ENCODE data around the gene KLHL36. TPM values are rescaled to one million over a fixed set of nuclear protein-coding genes. Genes with fewer than 3 reads are reported as not detected.

Gene KLHL36
- total RNA-seq, 2 experiments from 2014 or later, result 58.9 to 66.1 TPM

GRCh38 chr16:84606081-84606875, 42.0 kb upstream of the KLHL36 start:
- Histone ChIP-seq H3K9me2 (ENCODE audit: insufficient read depth, low read length) (no peaks in the 10 kb centered on the region), H3K4me3 (ENCODE audit: low read depth, low read length, poor library complexity, severe bottlenecking) (no peak overlapping the region), H2AFZ (ENCODE audit: low read length) (no peak overlapping the region), H3K4me2 (ENCODE audit: low read length) (peak overlapping the region; percentile 66), H4K20me1 (ENCODE audit: insufficient read depth, low read length) (peaks cover 13% of the 10 kb centered on the region; the same call in 1 of the 2 replicates), H3K4me1 (ENCODE audit: insufficient read depth, low read length, poor library complexity, severe bottlenecking) (peaks cover 96% of the 10 kb centered on the region), H3K79me2 (ENCODE audit: insufficient read depth, low read depth, low read length) (peaks cover 95% of the 10 kb centered on the region), H3K27ac (ENCODE audit: low read depth, low read length, poor library complexity, severe bottlenecking) (peak overlapping the region; percentile 20), H3K36me3 (ENCODE audit: insufficient read depth, low read length) (peaks cover 75% of the 10 kb centered on the region), H3K9me3 (ENCODE audit: low read length) (peaks cover 5% of the 10 kb centered on the region; the same call in 1 of the 2 replicates)
- ChIA-PET CTCF (ENCODE audit: unreplicated experiment) (no interaction called here), POLR2A (interaction anchor here (0.5 to 1.5 kb wide), 6 partner anchors 8 to 88 kb away, joined by 3 to 5 read pairs (median 4); no protein-coding TSS in a partner anchor)
- TF ChIP-seq EZH2phosphoT487 (IDR thresholded peaks at IDR 0.05; ENCODE audit: borderline replicate concordance, low read depth, low read length) (no peak), CTCF (conservative IDR thresholded peaks at IDR 0.05; ENCODE audit: low read length) (no peak)
- intact Hi-C loops (cut with micrococcal nuclease; ENCODE audit: unreplicated experiment), result no loop called here
- no peak for DNase-seq (ENCODE audit: low spot score)
- BruUV-seq (replicated peaks), result no TSS peak

GRCh38 chr16:84607061-84607460, 41.2 kb upstream of the KLHL36 start:
- Histone ChIP-seq H2AFZ (ENCODE audit: low read length) (no peak overlapping the region), H3K9me3 (ENCODE audit: low read length) (peaks cover 5% of the 10 kb centered on the region; the same call in 1 of the 2 replicates), H3K4me3 (ENCODE audit: low read depth, low read length, poor library complexity, severe bottlenecking) (no peak overlapping the region), H3K4me1 (ENCODE audit: insufficient read depth, low read length, poor library complexity, severe bottlenecking) (peaks cover 89% of the 10 kb centered on the region), H3K36me3 (ENCODE audit: insufficient read depth, low read length) (peaks cover 80% of the 10 kb centered on the region), H3K4me2 (ENCODE audit: low read length) (peak overlapping the region; percentile 66), H3K9me2 (ENCODE audit: insufficient read depth, low read length) (no peaks in the 10 kb centered on the region), H4K20me1 (ENCODE audit: insufficient read depth, low read length) (peaks cover 13% of the 10 kb centered on the region; the same call in 1 of the 2 replicates), H3K27ac (ENCODE audit: low read depth, low read length, poor library complexity, severe bottlenecking) (peak overlapping the region; percentile 58), H3K79me2 (ENCODE audit: insufficient read depth, low read depth, low read length) (peaks cover 94% of the 10 kb centered on the region)
- TF ChIP-seq EZH2phosphoT487 (IDR thresholded peaks at IDR 0.05; ENCODE audit: borderline replicate concordance, low read depth, low read length) (no peak), CTCF (conservative IDR thresholded peaks at IDR 0.05; ENCODE audit: low read length) (no peak)
- POLR2A ChIA-PET, result interaction anchor here (0.5 to 1.4 kb wide), 3 partner anchors 14 to 96 kb away, joined by 3 read pairs; no protein-coding TSS in a partner anchor
- no TSS peak for BruUV-seq (replicated peaks)
- CTCF ChIA-PET (ENCODE audit: unreplicated experiment), result no interaction called here
- intact Hi-C loops (cut with micrococcal nuclease; ENCODE audit: unreplicated experiment), result loop anchor here (1.0 kb wide), 1 partner anchor 8 kb away; no protein-coding TSS in a partner anchor
- DNase-seq (ENCODE audit: low spot score), result no peak

Data from OCI-LY7 (cell line).